Neural progenitor cell (in vitro differentiated cells): Measurements from ENCODE around the gene LIPT2. TPM values are rescaled to one million over a fixed set of nuclear protein-coding genes. Genes with fewer than 3 reads are reported as not detected.

ENCODE experiments used
- DNase-seq: peaks from one replicate; pipeline ENCODE4 v3.0.0-alpha.2; 2016; ENCODE audit warnings: low spot score
- H2AFZ ChIP-seq: fragments of 200-600 bp; sonication (generic); replicated peaks from 2 replicates; pipeline ENCODE4 v1.6.1; 2016; ENCODE audit warnings: antibody characterized with exemption
- H3F3A ChIP-seq: fragments of 200-600 bp; sonication (generic); 2 replicates; pipeline ENCODE4 v1.6.1; 2016; ENCODE audit warnings: antibody characterized with exemption, low read depth
- H3K27ac ChIP-seq: fragments of 200-600 bp; sonication (generic); 2 replicates; pipeline ENCODE4 v1.5.1; 2016; ENCODE audit warnings: mild to moderate bottlenecking
- H3K27me3 ChIP-seq: fragments of 200-600 bp; sonication (generic); 2 replicates; pipeline ENCODE4 v1.6.1; 2016; ENCODE audit warnings: mild to moderate bottlenecking, moderate library complexity
- H3K36me3 ChIP-seq: fragments of 200-600 bp; sonication (generic); 2 replicates; pipeline ENCODE4 v1.5.1; 2016
- H3K4me1 ChIP-seq: fragments of 200-600 bp; sonication (generic); 2 replicates; pipeline ENCODE4 v1.6.1; 2016; ENCODE audit warnings: mixed run types
- H3K4me2 ChIP-seq: fragments of 200-600 bp; sonication (generic); 2 replicates; pipeline ENCODE4 v1.6.1; 2016
- H3K4me3 ChIP-seq: fragments of 200-600 bp; sonication (generic); 2 replicates; pipeline ENCODE4 v1.5.1; 2016
- H3K79me2 ChIP-seq: fragments of 200-600 bp; sonication (generic); 2 replicates; pipeline ENCODE4 v1.6.1; 2016; ENCODE audit warnings: low read depth
- H3K9ac ChIP-seq: fragments of 200-600 bp; sonication (generic); 2 replicates; pipeline ENCODE4 v1.6.1; 2016
- H3K9me3 ChIP-seq: fragments of 200-600 bp; sonication (generic); 2 replicates; pipeline ENCODE4 v1.5.1; 2016; ENCODE audit warnings: low read depth
- H4K20me1 ChIP-seq: fragments of 200-600 bp; sonication (generic); 2 replicates; pipeline ENCODE4 v1.6.1; 2016; ENCODE audit warnings: low read depth
- H3K27ac Mint-ChIP-seq: 3 replicates; pipeline ENCODE4 v1.8.0; 2021; ENCODE audit warnings: mixed read lengths
- H3K27me3 Mint-ChIP-seq: 2 replicates; pipeline ENCODE4 v1.8.0; 2022; ENCODE audit warnings: low read depth, mild to moderate bottlenecking, inconsistent platforms, moderate library complexity, mixed read lengths; ENCODE audit not compliant: insufficient read depth
- H3K36me3 Mint-ChIP-seq: 3 replicates; pipeline ENCODE4 v1.8.0; 2021; ENCODE audit warnings: mixed read lengths
- H3K4me1 Mint-ChIP-seq: 3 replicates; pipeline ENCODE4 v1.8.0; 2021; ENCODE audit warnings: mixed read lengths
- H3K4me3 Mint-ChIP-seq: 3 replicates; pipeline ENCODE4 v1.8.0; 2021; ENCODE audit warnings: mild to moderate bottlenecking, moderate library complexity, mixed read lengths
- H3K9me3 Mint-ChIP-seq: 3 replicates; pipeline ENCODE4 v1.8.0; 2020; ENCODE audit warnings: mixed read lengths
- EZH2 ChIP-seq: fragments of 200-600 bp; sonication (generic); IDR thresholded peaks from 2 replicates; pipeline ENCODE4 v1.6.1; 2017; ENCODE audit warnings: antibody characterized with exemption, mild to moderate bottlenecking, moderate library complexity
- EZH2phosphoT487 ChIP-seq: fragments of 200-600 bp; sonication (generic); IDR thresholded peaks from 2 replicates; pipeline ENCODE4 v1.6.1; 2017; ENCODE audit warnings: antibody characterized with exemption
- total RNA-seq: library from RNA; depleted of rRNA; stranded (reverse); fragments of >200 nt; gene quantifications from 2 replicates; pipeline ENCODE4 v1.2.3, GENCODE V29; 2015; ENCODE audit warnings: low replicate concordance
- TF ChIP-seq, protein P1 (sequence below): fragments of 200-600 bp; sonication (generic); IDR thresholded peaks from 2 replicates; pipeline ENCODE4 v1.5.1; 2017; ENCODE audit warnings: antibody characterized with exemption, mild to moderate bottlenecking

Gene LIPT2
- total RNA-seq, 1 donor from 2014 or later: 16.9 TPM

GRCh38 chr11:74532501-74533246 is 39.1 kb upstream of the LIPT2 start:
- no peaks in the 10 kb centered on the region for H3F3A ChIP-seq
- Mint-ChIP-seq H3K4me1 (peaks cover 7% of the 10 kb centered on the region), H3K9me3 (peaks cover 10% of the 10 kb centered on the region), H3K4me3 (no peak overlapping the region), H3K27ac (no peak overlapping the region), H3K27me3 (no peaks in the 10 kb centered on the region), H3K36me3 (peaks cover 2% of the 10 kb centered on the region)
- H3K27ac ChIP-seq: no peak overlapping the region
- no peaks in the 10 kb centered on the region for H3K79me2 ChIP-seq
- no peak overlapping the region for H2AFZ ChIP-seq
- H3K27me3 ChIP-seq: no peaks in the 10 kb centered on the region
- H3K4me3 ChIP-seq: no peak overlapping the region
- H3K36me3 ChIP-seq: no peaks in the 10 kb centered on the region
- H3K4me1 ChIP-seq: no peaks in the 10 kb centered on the region
- TF ChIP-seq EZH2phosphoT487 (no peak), EZH2 (no peak)
- H3K4me2 ChIP-seq: no peak overlapping the region
- DNase-seq: no peak
- no peak overlapping the region for H3K9ac ChIP-seq
- H3K9me3 ChIP-seq: no peaks in the 10 kb centered on the region
- H4K20me1 ChIP-seq: no peaks in the 10 kb centered on the region

DNA sequence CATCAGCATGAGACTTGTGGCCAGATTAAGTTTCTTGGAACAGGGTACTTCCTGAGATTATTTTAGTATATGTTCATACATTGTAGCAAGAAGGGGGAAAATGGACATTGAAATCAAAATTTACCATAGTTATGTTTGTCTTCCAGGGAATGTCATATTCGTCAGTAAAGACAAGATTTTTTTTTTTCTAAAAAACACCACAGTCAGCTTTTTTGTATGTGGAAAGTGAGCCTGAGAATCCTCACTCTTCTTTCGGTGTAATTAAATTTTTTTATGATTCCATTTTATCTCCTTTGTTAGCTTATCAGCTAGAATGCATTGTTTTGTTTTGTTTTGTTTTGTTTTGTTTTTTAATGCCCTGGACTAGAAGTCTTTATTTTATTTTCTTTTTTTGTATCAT is 31.5 kb upstream of the LIPT2 start:
- Histone ChIP-seq H3K4me3 (no peak overlapping the region), H2AFZ (no peak overlapping the region), H3K27me3 (no peaks in the 10 kb centered on the region), H3K9me3 (no peaks in the 10 kb centered on the region), H3K27ac (no peak overlapping the region), H3K4me1 (no peaks in the 10 kb centered on the region), H3F3A (no peaks in the 10 kb centered on the region), H3K36me3 (no peaks in the 10 kb centered on the region), H3K9ac (no peak overlapping the region), H4K20me1 (no peaks in the 10 kb centered on the region), H3K4me2 (no peak overlapping the region), H3K79me2 (no peaks in the 10 kb centered on the region)
- H3K4me1 Mint-ChIP-seq: no peaks in the 10 kb centered on the region
- no peaks in the 10 kb centered on the region for H3K9me3 Mint-ChIP-seq
- DNase-seq: no peak
- H3K36me3 Mint-ChIP-seq: no peaks in the 10 kb centered on the region
- TF ChIP-seq EZH2 (no peak), EZH2phosphoT487 (no peak)
- TF ChIP-seq, protein P1, sequence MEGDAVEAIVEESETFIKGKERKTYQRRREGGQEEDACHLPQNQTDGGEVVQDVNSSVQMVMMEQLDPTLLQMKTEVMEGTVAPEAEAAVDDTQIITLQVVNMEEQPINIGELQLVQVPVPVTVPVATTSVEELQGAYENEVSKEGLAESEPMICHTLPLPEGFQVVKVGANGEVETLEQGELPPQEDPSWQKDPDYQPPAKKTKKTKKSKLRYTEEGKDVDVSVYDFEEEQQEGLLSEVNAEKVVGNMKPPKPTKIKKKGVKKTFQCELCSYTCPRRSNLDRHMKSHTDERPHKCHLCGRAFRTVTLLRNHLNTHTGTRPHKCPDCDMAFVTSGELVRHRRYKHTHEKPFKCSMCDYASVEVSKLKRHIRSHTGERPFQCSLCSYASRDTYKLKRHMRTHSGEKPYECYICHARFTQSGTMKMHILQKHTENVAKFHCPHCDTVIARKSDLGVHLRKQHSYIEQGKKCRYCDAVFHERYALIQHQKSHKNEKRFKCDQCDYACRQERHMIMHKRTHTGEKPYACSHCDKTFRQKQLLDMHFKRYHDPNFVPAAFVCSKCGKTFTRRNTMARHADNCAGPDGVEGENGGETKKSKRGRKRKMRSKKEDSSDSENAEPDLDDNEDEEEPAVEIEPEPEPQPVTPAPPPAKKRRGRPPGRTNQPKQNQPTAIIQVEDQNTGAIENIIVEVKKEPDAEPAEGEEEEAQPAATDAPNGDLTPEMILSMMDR: no peak
- H3K27ac Mint-ChIP-seq: no peak overlapping the region
- H3K4me3 Mint-ChIP-seq: no peak overlapping the region
- no peaks in the 10 kb centered on the region for H3K27me3 Mint-ChIP-seq

DNA sequence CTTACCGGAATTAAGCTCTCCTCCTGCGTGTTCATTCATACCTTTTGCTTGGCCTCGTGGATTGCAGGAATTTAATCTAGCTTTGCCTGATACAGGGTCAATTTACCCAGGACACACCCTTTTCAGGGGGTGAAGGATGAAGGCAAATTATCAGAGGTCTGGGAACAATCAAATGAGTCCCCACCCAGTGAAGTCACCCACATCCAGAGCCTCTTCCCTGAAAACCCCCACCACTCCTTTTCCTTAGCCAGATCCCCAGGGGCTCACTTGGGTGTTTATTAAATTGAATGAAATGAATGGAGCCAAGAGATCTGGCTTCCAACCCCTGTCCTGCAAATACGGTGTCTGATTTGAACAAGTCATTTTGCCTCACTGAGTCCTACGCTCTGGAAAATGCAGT is 31.0 kb upstream of the LIPT2 start:
- H2AFZ ChIP-seq: no peak overlapping the region
- no peaks in the 10 kb centered on the region for H3K36me3 ChIP-seq
- H3K4me3 ChIP-seq: no peak overlapping the region
- H3K27me3 ChIP-seq: no peaks in the 10 kb centered on the region
- H3K9me3 Mint-ChIP-seq: no peaks in the 10 kb centered on the region
- H4K20me1 ChIP-seq: no peaks in the 10 kb centered on the region
- no peaks in the 10 kb centered on the region for H3K4me1 ChIP-seq
- H3K4me3 Mint-ChIP-seq: no peak overlapping the region
- H3K27me3 Mint-ChIP-seq: no peaks in the 10 kb centered on the region
- H3K4me2 ChIP-seq: no peak overlapping the region
- no peaks in the 10 kb centered on the region for H3K36me3 Mint-ChIP-seq
- no peak overlapping the region for H3K9ac ChIP-seq
- H3K4me1 Mint-ChIP-seq: no peaks in the 10 kb centered on the region
- no peaks in the 10 kb centered on the region for H3K79me2 ChIP-seq
- DNase-seq: no peak
- H3K9me3 ChIP-seq: no peaks in the 10 kb centered on the region
- H3K27ac ChIP-seq: no peak overlapping the region
- H3F3A ChIP-seq: no peaks in the 10 kb centered on the region
- no peak overlapping the region for H3K27ac Mint-ChIP-seq
- TF ChIP-seq EZH2phosphoT487: no peak
- TF ChIP-seq, protein P1: no peak
- no peak for TF ChIP-seq EZH2

DNA sequence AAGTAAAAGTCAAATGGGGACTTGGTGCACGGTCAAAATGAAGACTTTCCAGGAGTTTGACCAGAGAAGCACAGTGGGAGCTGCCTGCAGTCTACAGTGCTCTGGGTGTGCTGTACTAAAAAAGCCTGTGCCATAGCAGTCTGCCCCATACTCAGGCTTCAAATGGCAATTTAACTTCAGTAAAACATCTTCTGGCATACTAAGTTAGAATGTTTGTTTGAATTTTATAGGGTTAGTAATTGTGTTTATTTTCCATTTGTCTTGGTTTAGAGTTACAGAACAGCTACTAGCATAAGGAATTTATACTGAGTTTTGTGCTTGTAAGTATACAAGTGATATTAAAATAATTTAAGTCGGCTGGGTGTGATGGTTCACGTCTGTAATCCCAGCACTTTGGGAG is 29.3 kb upstream of the LIPT2 start:
- no peaks in the 10 kb centered on the region for H3F3A ChIP-seq
- no peaks in the 10 kb centered on the region for H3K36me3 ChIP-seq
- no peak overlapping the region for H3K27ac Mint-ChIP-seq
- no peak overlapping the region for H2AFZ ChIP-seq
- no peaks in the 10 kb centered on the region for H3K9me3 Mint-ChIP-seq
- no peaks in the 10 kb centered on the region for H4K20me1 ChIP-seq
- H3K27me3 ChIP-seq: no peaks in the 10 kb centered on the region
- H3K4me2 ChIP-seq: no peak overlapping the region
- H3K9ac ChIP-seq: no peak overlapping the region
- TF ChIP-seq EZH2: no peak
- TF ChIP-seq EZH2phosphoT487: no peak
- TF ChIP-seq, protein P1: no peak
- no peaks in the 10 kb centered on the region for H3K4me1 Mint-ChIP-seq
- H3K27ac ChIP-seq: no peak overlapping the region
- DNase-seq: no peak
- H3K4me3 Mint-ChIP-seq: no peak overlapping the region
- H3K4me3 ChIP-seq: no peak overlapping the region
- H3K4me1 ChIP-seq: no peaks in the 10 kb centered on the region
- no peaks in the 10 kb centered on the region for H3K36me3 Mint-ChIP-seq
- H3K79me2 ChIP-seq: no peaks in the 10 kb centered on the region
- no peaks in the 10 kb centered on the region for H3K9me3 ChIP-seq
- H3K27me3 Mint-ChIP-seq: peaks cover 1% of the 10 kb centered on the region
